ENCODE results near the gene EHBP1.
A peak's percentile ranks its signal among the peaks of the same experiment; 100 is the strongest.

Gene EHBP1

DNA sequence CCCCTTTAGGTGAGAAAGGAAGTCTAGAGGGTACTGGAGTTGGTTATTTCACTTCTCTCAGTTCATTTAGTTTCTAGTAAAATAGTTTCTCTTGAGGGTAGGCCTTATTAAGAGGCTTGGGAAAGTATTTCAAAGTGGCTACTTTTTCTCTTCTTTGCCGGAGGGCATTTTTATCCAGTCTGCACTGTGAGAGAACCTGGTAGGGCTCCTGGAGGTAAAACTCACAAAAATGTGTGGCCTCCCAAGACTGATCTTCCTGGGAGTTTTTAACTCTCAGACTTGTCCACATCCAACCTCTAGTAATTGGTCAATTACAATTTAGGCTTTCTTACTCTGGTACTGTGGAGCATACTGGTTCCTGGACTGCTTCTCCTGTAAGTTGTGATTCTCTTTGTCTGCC lies 28.0 kb downstream of the EHBP1 start:
- TF ChIP-seq CTCF (IDR thresholded peaks at IDR 0.05; ENCODE audit: low read depth, low read length, poor library complexity, severe bottlenecking) (no peak), EZH2phosphoT487 (IDR thresholded peaks at IDR 0.05; ENCODE audit: borderline replicate concordance, low read length) (no peak)

GRCh38 chr2:62736899-62737559 lies 31.5 kb downstream of the EHBP1 start:
- Histone ChIP-seq H4K20me1 (ENCODE audit: control insufficient read depth, insufficient read depth, low read depth, low read length) (no peaks in the 10 kb centered on the region), H3K27me3 (ENCODE audit: control insufficient read depth, low read length) (no peaks in the 10 kb centered on the region), H3K79me2 (ENCODE audit: control insufficient read depth, low read length) (peaks cover 80% of the 10 kb centered on the region), H3K4me2 (ENCODE audit: low read length) (no peak overlapping the region), H3K4me3 (ENCODE audit: low read length) (no peak overlapping the region), H3K27ac (ENCODE audit: low read depth, low read length) (no peak overlapping the region), H3K4me1 (ENCODE audit: control insufficient read depth, low read length) (peaks cover 43% of the 10 kb centered on the region), H3K9me2 (replicated peaks; ENCODE audit: control insufficient read depth, low read length) (no peaks in the 10 kb centered on the region), H3K9me3 (ENCODE audit: control insufficient read depth, insufficient read depth, low read length) (peaks cover 4% of the 10 kb centered on the region; the same call in 1 of the 2 replicates), H3K36me3 (ENCODE audit: control insufficient read depth, low read length) (no peaks in the 10 kb centered on the region), H3F3A (ENCODE audit: control insufficient read depth, insufficient read depth) (no peaks in the 10 kb centered on the region)
- TF ChIP-seq EZH2phosphoT487 (IDR thresholded peaks at IDR 0.05; ENCODE audit: borderline replicate concordance, low read length) = no peak
- no peak for TF ChIP-seq CTCF (IDR thresholded peaks at IDR 0.05; ENCODE audit: low read depth, low read length, poor library complexity, severe bottlenecking)

More for the DNA sequence above, 28.0 kb downstream of the EHBP1 start:
- peaks cover 55% of the 10 kb centered on the region for H3K79me2 ChIP-seq (ENCODE audit: control insufficient read depth, low read length)
- H3K4me3 ChIP-seq (ENCODE audit: low read length) = no peak overlapping the region
- H3K4me1 ChIP-seq (ENCODE audit: control insufficient read depth, low read length) = peaks cover 8% of the 10 kb centered on the region
- H3K27me3 ChIP-seq (ENCODE audit: control insufficient read depth, low read length) = no peaks in the 10 kb centered on the region
- H3K9me3 ChIP-seq (ENCODE audit: control insufficient read depth, insufficient read depth, low read length) = peaks cover 6% of the 10 kb centered on the region; the same call in 1 of the 2 replicates
- H4K20me1 ChIP-seq (ENCODE audit: control insufficient read depth, insufficient read depth, low read depth, low read length) = no peaks in the 10 kb centered on the region
- H3K36me3 ChIP-seq (ENCODE audit: control insufficient read depth, low read length) = no peaks in the 10 kb centered on the region
- H3K9me2 ChIP-seq (replicated peaks; ENCODE audit: control insufficient read depth, low read length) = no peaks in the 10 kb centered on the region
- no peak overlapping the region for H3K27ac ChIP-seq (ENCODE audit: low read depth, low read length)
- H3F3A ChIP-seq (ENCODE audit: control insufficient read depth, insufficient read depth) = no peaks in the 10 kb centered on the region
- no peak overlapping the region for H3K4me2 ChIP-seq (ENCODE audit: low read length)

- Histone ChIP-seq H3K27me3 (ENCODE audit: control insufficient read depth, low read length) (no peaks in the 10 kb centered on the region), H3K4me3 (ENCODE audit: low read length) (no peak overlapping the region), H3K4me2 (ENCODE audit: low read length) (peak overlapping the region; percentile 39), H3K27ac (ENCODE audit: low read depth, low read length) (peak overlapping the region; percentile 5; the same call in 1 of the 2 replicates), H4K20me1 (ENCODE audit: control insufficient read depth, insufficient read depth, low read depth, low read length) (no peaks in the 10 kb centered on the region), H3F3A (ENCODE audit: control insufficient read depth, insufficient read depth) (no peaks in the 10 kb centered on the region), H3K9me2 (replicated peaks; ENCODE audit: control insufficient read depth, low read length) (no peaks in the 10 kb centered on the region), H3K36me3 (ENCODE audit: control insufficient read depth, low read length) (no peaks in the 10 kb centered on the region), H3K79me2 (ENCODE audit: control insufficient read depth, low read length) (peaks cover 77% of the 10 kb centered on the region), H3K4me1 (ENCODE audit: control insufficient read depth, low read length) (peaks cover 43% of the 10 kb centered on the region), H3K9me3 (ENCODE audit: control insufficient read depth, insufficient read depth, low read length) (no peaks in the 10 kb centered on the region)
- TF ChIP-seq EZH2phosphoT487 (IDR thresholded peaks at IDR 0.05; ENCODE audit: borderline replicate concordance, low read length) (no peak), CTCF (IDR thresholded peaks at IDR 0.05; ENCODE audit: low read depth, low read length, poor library complexity, severe bottlenecking) (no peak)
These were observed 33.7 kb downstream of the EHBP1 start for GRCh38 chr2:62738981-62739936.
